ENCODE data around the gene MAD2L2. TPM values are rescaled to one million over a fixed set of nuclear protein-coding genes. Genes with fewer than 3 reads are reported as not detected.

The MAD2L2 gene
- total RNA-seq, 1 donor from 2014 or later, result 58.2 TPM

GRCh38 chr1:11684070-11684469 lies 3.1 kb upstream of the MAD2L2 start:
- intact Hi-C loops (cut with micrococcal nuclease), result no loop called here

GRCh38 chr1:11682799-11683198 lies 1.9 kb upstream of the MAD2L2 start:
- intact Hi-C loops (cut with micrococcal nuclease), result no loop called here

GRCh38 chr1:11682287-11682771 lies 1.4 kb upstream of the MAD2L2 start:
- intact Hi-C loops (cut with micrococcal nuclease), result no loop called here

- intact Hi-C loops (cut with micrococcal nuclease), result loop anchor here (1.0 kb wide), 9 partner anchors 10 to 418 kb away; partner anchors contain the start of genes AGTRAP, FBXO2, FBXO44 and FBXO6
Observed at GRCh38 chr1:11680270-11681070, 478 bp downstream of the MAD2L2 start.

- intact Hi-C loops (cut with micrococcal nuclease), result no loop called here
Observed at GRCh38 chr1:11678442-11678841, 2.5 kb downstream of the MAD2L2 start.

GRCh38 chr1:11676386-11677103 lies 4.4 kb downstream of the MAD2L2 start:
- intact Hi-C loops (cut with micrococcal nuclease), result no loop called here

GRCh38 chr1:11675325-11675724 lies 5.6 kb downstream of the MAD2L2 start:
- intact Hi-C loops (cut with micrococcal nuclease), result no loop called here

- intact Hi-C loops (cut with micrococcal nuclease), result no loop called here
Observed at GRCh38 chr1:11674488-11674887, 6.5 kb downstream of the MAD2L2 start.

GRCh38 chr1:11673089-11673769 lies 7.7 kb downstream of the MAD2L2 start:
- intact Hi-C loops (cut with micrococcal nuclease), result no loop called here

GRCh38 chr1:11671544-11672286 lies 9.2 kb downstream of the MAD2L2 start:
- intact Hi-C loops (cut with micrococcal nuclease), result no loop called here

- intact Hi-C loops (cut with micrococcal nuclease), result no loop called here
Observed at GRCh38 chr1:11671205-11671543, 9.8 kb downstream of the MAD2L2 start.

- intact Hi-C loops (cut with micrococcal nuclease), result no loop called here
Observed at GRCh38 chr1:11670747-11671146, 10.2 kb downstream of the MAD2L2 start.

- intact Hi-C loops (cut with micrococcal nuclease), result no loop called here
Observed at GRCh38 chr1:11668516-11668915, 12.4 kb downstream of the MAD2L2 start.

GRCh38 chr1:11664336-11665065 lies 16.4 kb downstream of the MAD2L2 start:
- intact Hi-C loops (cut with micrococcal nuclease), result loop anchor here (1.0 to 5.0 kb wide), 5 partner anchors 9 to 243 kb away; partner anchors contain the start of gene MAD2L2

GRCh38 chr1:11661103-11661502 lies 19.8 kb downstream of the MAD2L2 start:
- intact Hi-C loops (cut with micrococcal nuclease), result loop anchor here (5.0 kb wide), 1 partner anchor 246 kb away; no protein-coding TSS in a partner anchor

GRCh38 chr1:11659748-11660147 lies 21.2 kb downstream of the MAD2L2 start:
- intact Hi-C loops (cut with micrococcal nuclease), result loop anchor here (5.0 kb wide), 1 partner anchor 248 kb away; no protein-coding TSS in a partner anchor

GRCh38 chr1:11658542-11658941 lies 22.4 kb downstream of the MAD2L2 start:
- intact Hi-C loops (cut with micrococcal nuclease), result no loop called here

GRCh38 chr1:11657654-11658053 lies 23.3 kb downstream of the MAD2L2 start:
- intact Hi-C loops (cut with micrococcal nuclease), result no loop called here

- intact Hi-C loops (cut with micrococcal nuclease), result loop anchor here (1.0 to 5.0 kb wide), 4 partner anchors 9 to 152 kb away; partner anchors contain the start of genes AGTRAP, CLCN6, FBXO6 and MAD2L2
Observed at GRCh38 chr1:11654939-11655808, 25.8 kb downstream of the MAD2L2 start.
